ENCODE data around the gene NTN3. TPM values are rescaled to one million over a fixed set of nuclear protein-coding genes. Genes with fewer than 3 reads are reported as not detected.

NTN3 gene
- total RNA-seq, 1 donor from 2014 or later = 0.35 TPM

DNA sequence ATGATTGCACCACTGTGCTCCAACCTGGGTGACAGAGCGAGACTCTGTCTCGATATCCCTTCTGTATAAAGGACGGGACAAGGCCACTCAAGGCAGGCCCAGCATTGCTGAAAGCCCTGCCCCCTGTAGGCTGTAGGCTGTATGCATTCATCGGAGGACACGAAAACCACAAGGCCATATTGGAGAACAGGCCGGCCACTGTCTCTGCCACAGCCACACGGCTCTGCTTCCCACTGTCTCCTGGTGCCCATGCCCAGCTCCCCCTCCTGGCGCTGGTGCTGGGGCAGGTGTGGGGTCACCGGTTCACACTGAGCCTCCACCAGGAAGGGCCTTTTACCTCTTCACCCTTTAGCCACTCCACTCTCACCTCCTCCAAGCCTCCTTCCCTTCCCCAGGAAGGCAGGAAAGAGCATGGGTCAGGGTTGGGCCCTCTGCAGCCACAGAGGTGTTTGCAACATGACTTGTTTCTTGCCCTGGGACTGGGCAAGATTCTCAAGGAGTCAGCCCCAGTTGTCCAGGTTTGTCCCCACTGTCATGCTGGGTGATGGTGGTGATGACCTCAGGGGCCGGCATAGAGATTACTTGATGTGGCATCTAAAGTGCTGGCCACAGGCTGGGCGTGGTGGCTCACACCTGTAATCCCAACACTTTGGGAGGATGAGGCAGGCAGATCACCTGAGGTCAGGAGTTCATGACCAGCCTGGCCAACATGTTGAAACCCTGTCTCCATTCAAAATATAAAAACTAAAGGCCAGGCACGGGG lies 5.3 kb upstream of the NTN3 start:
- DNase-seq (ENCODE audit: extremely low read depth, low read depth, low spot score) = no peak

DNA sequence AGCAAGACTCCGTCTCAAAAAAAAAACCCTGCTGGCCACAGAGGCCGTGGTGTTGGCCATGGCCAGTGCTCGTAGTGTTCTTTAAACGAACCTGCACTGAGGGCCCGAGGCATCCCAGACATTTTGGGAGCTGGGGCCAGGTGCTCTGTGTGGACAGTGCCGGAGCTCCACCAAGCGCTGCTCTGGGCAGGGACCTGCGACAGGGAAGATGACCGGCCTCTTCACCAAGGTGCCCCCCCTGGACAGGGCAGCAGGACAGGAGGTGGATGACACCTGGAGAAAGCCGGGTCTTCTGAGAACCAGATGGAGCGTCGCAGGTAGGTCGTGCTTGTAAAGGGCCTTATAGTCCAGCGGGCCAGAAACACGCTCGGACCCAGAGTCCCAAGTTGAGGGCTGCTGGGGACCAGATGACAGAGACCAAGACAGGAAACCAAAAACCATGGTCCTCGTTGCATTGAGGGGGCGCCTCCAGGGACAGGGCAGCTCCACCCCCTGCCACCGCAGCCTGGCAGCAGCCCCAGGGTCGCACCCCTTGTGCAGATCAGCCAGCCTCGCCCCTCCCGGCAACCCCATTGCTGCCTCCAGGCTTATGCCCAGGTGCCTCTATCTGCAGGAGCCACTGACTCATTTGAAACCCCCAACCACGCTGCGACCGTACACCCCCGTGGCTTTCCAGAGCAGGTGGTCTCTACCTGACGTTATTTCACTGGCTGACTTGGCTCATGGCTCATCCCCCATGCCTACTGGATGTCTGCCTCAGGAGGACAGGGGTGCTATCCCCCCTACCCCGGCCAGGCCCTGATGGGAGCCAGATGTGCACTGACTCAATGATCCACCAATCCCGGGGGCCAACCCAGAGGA lies 4.2 kb upstream of the NTN3 start:
- DNase-seq (ENCODE audit: extremely low read depth, low read depth, low spot score) = no peak

DNA sequence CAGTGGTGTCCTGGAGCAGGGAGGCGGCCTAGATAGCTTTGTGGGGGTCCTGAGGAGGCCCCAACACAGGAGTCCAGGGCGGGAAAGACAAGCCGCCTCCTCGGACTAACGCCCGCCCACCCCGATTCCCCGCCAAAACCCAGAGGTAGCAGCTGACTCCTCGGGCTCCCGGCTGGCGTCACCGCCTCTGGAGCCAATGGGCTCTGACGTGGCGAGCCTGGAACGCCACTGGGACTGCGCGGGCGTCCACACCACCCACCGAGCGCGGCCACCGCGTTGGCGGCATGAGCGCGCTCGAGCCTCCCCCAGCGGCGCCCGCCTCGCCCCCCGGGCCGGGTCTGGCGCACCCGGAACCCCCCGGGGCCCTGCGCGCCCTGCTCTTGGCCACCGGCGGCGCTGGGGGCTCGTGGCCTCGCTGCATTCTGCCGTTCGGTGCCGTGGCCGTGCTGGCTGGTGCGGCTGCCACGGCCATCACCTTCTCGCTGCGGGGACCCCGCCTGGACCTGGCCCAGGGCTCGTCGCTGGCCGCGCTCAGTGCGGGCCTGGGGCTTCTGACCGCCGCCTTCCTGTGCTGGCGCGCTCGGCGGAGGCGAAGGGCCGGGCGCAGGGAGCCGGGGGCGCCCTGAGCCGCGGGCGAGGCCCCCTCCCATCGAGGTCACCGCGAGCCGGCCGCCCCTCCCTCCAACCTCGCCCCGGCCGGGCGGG lies 3.4 kb upstream of the NTN3 start:
- DNase-seq (ENCODE audit: extremely low read depth, low read depth, low spot score) = no peak

DNA sequence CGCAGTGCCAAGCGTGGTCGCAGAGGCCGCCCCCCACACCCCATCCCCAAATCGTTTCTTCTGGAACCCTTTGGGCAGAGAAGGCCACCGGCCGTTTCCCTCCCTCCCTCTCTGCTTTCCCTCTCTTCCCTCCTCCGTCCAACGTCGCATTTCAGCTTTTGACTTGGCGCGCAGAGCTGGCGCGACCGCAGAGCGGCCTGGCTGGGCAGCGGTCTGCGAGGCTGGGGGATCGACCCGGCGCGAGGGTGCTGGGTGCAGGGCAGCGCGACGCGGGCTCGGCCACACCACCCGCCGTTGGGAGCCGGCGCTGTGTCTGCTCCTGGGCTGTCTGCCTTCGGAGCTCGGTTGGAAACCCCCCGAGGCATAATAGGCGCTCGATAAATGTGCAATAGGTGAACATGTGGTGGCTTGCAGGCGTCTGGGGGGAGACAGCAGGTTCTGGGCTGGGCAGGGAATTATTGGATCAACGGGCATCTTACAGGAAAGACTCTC lies 2.8 kb upstream of the NTN3 start:
- DNase-seq (ENCODE audit: extremely low read depth, low read depth, low spot score) = no peak

DNA sequence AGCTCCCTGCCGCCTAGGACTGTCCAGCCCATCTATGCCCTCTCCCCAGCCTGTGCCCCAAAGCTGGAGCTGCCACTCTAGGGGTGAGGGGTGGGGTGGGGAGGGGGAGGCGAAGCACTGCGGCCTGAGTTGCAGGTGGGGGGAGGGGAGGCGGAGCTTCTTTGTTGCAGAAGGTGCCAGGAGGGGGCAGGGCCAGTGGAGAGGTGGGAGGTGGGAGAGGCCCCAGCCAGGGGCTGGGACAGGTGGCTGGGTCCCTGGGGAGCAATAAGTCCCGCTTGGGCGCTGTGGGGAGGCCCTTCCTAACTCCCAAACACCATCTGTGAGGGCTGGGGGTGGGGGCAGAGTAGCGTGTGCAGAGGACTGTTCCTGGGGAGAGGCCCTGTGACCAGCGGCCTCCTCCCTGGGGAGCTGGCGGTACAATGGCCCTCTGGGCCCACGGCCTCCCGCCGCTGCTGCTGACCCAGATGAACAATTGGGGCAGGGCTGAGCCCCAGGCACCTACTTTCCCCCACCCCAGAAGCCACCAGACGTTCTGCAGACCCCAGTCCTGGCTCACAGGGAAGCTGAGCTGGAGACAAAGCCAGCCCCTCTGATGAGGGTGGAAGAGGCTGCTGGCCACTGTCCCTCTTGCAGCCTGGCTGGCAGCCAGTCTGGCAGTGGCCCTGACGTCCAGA lies 2.2 kb upstream of the NTN3 start:
- DNase-seq (ENCODE audit: extremely low read depth, low read depth, low spot score) = no peak

DNA sequence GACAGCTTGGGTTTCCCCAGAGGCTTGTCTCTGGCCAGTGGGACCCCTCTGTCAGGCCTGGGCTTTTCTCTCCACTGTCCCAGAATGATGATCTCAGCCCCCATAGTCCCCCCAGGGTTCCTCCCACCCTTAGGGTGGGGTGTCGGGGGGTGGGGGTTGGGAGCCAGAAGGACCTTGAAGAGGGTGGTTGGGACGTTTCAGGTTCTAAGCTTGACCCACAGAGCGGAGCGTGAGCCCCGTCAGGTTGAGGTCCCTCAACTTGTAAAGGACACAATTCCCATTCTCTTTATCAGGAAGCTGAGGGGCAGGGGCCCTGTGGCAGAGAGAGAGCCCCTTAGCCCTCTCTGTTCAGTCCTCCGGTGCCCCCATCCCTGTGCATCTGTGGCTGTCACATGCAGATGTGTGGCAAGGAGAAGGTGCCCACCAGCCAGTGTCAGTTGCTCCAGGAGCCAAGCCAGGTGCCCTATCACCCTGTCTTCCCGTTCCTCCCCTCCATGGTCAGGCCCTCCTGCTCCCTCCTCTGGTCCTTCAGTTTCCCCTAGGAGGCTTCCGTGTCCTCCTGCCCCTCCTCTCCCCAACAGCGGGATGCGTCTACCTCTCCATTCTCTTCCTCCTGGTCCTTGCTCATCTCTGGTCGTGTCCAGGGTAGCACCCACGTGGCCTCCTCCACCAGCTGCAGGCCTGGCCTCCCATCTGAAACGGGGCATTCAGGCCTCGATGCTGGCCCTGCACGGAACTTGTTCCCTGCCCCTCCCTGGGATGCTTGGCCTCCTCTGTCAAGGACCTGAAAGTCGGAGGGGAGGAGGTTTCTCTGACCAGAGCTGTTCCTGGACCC lies 1.5 kb upstream of the NTN3 start:
- no peak for DNase-seq (ENCODE audit: extremely low read depth, low read depth, low spot score)

DNA sequence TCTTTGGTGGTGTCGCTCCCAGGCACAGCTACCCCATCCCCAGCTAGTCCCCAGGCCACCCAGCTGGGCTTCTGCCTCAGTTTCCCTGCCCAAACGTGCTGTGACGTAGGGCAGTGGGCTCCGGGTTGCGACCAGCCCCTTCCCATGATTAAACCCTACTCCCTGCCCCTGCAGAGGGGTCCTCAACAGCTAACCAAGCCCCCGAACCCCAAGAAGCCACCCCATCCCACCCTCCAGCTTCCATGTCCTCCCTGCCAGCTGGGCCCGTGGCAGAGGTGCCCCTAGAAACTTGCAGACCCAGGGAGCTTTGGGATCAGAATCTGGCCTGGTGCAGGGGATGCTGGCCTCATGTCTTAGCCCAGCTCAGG lies 879 bp upstream of the NTN3 start:
- no peak for DNase-seq (ENCODE audit: extremely low read depth, low read depth, low spot score)

DNA sequence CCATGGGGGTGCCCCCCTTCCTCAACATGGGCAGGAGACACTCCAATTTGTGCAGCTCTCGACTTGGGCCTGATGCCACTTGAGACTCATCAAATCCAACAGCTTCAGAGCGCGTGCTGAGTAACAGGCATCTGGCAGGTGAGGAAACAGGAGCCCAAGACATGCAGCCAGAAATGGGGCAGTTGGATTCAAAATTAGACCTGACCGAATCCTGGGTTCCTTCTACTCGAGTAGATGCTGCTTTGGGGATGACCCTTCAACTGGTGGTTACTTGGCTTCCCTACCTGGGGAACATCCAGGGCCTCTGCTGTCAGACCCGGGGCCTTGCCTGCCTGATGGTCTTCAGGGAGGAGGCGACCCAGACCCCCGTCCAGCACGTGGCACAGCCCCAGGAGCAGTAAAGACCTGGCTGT lies 488 bp upstream of the NTN3 start:
- no peak for DNase-seq (ENCODE audit: extremely low read depth, low read depth, low spot score)

DNA sequence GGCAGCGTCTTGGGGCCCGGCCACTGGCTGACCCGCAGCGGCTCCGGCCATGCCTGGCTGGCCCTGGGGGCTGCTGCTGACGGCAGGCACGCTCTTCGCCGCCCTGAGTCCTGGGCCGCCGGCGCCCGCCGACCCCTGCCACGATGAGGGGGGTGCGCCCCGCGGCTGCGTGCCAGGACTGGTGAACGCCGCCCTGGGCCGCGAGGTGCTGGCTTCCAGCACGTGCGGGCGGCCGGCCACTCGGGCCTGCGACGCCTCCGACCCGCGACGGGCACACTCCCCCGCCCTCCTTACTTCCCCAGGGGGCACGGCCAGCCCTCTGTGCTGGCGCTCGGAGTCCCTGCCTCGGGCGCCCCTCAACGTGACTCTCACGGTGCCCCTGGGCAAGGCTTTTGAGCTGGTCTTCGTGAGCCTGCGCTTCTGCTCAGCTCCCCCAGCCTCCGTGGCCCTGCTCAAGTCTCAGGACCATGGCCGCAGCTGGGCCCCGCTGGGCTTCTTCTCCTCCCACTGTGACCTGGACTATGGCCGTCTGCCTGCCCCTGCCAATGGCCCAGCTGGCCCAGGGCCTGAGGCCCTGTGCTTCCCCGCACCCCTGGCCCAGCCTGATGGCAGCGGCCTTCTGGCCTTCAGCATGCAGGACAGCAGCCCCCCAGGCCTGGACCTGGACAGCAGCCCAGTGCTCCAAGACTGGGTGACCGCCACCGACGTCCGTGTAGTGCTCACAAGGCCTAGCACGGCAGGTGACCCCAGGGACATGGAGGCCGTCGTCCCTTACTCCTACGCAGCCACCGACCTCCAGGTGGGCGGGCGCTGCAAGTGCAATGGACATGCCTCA lies 773 bp downstream of the NTN3 start:
- DNase-seq (ENCODE audit: extremely low read depth, low read depth, low spot score) = no peak

DNA sequence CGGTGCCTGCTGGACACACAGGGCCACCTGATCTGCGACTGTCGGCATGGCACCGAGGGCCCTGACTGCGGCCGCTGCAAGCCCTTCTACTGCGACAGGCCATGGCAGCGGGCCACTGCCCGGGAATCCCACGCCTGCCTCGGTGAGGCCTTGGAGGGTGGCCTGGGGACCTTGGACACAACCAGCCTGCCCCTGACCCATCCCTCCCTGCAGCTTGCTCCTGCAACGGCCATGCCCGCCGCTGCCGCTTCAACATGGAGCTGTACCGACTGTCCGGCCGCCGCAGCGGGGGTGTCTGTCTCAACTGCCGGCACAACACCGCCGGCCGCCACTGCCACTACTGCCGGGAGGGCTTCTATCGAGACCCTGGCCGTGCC lies 1.4 kb downstream of the NTN3 start:
- DNase-seq (ENCODE audit: extremely low read depth, low read depth, low spot score) = no peak

DNA sequence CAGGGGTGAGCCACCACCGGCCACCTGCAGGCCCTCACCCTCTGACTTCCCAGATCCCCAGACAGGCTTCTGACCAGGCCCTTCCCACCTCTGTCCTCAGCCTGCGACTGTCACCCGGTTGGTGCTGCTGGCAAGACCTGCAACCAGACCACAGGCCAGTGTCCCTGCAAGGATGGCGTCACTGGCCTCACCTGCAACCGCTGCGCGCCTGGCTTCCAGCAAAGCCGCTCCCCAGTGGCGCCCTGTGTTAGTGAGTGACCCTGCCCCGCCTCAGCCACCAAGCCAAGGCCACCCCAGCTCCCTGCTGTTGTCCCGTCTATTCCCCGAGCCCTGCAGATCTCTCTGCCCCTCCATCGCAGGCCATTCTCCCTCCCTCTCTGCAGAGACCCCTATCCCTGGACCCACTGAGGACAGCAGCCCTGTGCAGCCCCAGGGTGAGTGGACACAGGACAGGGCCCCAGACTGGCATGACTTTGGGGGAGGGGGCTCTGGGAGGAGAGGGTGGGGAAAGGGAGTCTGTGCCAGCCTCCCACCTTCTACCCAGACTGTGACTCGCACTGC lies 1.9 kb downstream of the NTN3 start:
- DNase-seq (ENCODE audit: extremely low read depth, low read depth, low spot score) = no peak

DNA sequence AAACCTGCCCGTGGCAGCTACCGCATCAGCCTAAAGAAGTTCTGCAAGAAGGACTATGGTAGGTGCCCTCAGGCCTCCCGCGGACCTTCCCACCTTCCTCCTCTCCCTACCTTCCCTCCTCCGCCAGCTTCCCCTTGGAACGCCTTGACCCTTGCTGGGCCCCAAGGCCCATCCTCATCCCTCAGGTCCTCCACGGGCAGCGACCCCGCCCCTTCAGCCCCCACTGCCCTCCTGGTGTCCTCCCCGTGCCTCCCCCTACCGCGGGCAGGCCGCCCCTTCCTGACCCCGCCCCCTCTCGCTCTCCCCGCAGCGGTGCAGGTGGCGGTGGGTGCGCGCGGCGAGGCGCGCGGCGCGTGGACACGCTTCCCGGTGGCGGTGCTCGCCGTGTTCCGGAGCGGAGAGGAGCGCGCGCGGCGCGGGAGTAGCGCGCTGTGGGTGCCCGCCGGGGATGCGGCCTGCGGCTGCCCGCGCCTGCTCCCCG lies 2.4 kb downstream of the NTN3 start:
- no peak for DNase-seq (ENCODE audit: extremely low read depth, low read depth, low spot score)

DNA sequence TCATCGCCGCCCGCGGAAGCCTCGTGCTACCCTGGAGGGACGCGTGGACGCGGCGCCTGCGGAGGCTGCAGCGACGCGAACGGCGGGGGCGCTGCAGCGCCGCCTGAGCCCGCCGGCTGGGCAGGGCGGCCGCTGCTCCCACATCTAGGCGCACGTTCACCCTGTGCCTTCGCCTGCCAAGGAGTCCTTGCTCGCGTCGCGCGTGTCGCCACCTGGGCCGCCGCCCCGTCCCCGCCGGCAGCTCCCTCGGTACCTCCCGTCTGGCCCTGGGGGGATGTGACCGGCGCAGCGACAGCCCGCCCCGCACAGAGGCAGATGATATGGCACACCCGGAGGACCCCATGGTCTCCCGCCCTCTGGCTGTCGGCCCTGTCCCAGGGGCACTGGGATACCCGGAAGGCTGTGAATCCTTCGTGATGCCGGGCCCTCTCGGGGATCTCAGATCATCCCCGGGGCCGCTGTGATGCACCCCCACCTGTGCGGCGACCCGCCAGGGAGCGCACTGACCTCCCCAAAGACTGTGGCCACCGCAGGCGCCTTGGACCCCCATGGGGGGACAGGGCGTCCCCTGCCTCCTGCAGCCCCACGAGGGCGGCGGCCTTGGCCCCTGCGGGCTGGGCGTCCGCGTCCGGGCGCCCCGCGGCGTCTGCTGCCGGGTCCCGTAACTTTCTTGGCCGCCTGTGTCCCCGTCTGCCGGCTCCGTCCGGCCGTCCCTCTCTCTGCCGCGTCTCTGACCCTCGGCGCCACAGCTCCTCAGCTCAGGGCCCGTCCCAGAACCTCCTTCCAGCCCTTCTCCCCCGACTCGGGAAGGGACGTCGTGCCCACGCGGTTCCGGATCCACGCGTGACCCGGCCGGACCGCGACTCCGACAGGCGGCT lies 3.1 kb downstream of the NTN3 start:
- no peak for DNase-seq (ENCODE audit: extremely low read depth, low read depth, low spot score)

DNA sequence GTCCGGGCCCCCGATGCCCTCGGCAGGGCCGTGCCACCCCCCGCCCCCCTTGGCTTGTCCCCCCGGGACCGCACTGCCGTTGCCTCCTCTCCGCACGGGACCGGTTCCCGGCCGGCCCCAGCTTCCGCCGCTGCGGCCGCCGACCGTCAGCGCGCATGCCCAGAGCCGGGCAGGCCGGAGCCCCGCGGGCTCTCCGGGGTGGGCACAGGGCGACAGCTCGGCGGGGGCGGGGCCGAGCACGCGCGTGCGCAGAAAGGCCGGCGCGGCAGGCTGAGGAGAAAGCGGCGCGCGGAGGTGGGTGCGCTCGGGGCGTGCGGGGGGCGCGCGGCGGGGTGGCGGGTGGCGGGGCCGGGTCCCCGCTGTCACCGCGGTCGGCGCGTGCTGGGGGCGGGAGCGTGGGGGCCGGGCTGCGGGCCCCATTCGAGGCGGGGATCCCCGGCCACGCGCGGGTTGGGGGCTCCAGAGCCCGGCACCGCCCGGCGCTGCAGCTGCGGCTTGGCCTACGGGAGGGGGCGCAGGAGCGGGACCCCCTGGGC lies 3.8 kb downstream of the NTN3 start, which contains the start of gene TBC1D24:
TSS of gene TBC1D24 (plus strand) at position 251 of the 536 bp plus-strand sequence. CDS start 21,022 bp downstream, outside the sequence.
- no peak for DNase-seq (ENCODE audit: extremely low read depth, low read depth, low spot score)

DNA sequence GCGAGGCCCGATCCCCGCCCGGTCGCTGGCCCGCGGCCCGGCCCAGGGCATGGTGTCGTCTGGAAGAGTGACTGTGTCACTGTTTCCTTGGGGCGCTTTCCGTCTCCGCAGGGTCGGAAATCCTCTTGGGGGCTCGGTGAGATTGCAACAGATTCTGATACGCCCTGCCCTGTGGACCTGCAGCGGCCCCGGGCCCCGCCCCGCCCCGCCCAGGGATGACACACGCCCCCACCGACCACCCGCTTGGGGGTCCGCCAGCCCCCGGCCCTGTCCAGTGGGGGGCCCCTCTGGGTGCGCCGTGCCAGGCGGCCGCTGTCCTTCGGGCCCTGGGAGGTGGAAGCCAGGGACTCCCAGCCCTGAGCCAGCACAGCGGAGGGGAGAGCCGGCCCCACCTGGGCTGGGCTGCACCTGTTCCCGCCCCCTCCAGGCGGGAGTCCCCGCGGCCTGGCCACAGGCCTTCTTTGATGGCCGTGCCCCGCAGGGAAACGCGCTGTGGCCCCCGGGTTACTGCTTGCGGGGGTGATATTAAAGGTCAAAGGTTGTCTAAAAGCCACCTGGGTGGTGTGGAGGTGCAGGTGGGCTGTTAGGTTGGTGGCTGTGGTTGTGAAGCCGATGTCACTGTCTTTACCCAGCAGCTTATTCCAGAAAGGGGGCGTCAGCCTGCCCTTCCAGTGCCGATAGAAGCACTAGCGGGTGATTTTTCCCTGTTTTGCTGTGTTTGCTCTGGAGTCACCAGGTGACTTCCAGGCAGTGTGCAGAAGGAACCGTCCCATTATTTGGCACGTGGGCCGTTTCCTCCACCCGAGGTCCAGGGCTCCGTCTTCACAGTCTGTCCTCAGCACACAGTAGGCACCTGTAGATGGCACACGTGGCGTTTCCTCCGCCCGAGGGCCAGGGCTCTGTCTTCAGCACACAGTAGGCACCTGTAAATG lies 4.6 kb downstream of the NTN3 start:
- DNase-seq (ENCODE audit: extremely low read depth, low read depth, low spot score) = no peak

DNA sequence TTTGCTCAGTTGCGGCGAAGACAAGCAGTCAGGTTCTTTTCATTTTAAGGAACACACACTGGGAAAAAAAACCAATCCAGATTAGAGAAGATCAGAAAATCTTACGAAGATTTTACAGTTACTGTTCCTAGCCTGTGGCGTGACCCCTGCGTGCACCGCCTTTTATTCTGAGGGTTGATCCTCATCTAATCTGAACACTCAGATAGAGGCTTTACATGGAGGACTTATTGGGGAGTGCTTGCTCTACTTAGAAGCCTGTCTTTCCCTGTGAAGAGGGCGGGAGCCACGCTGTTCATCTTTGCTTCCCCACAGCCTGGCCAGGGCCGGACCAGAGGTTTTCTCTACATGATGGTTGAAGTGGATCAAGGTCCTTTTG lies 5.2 kb downstream of the NTN3 start:
- no peak for DNase-seq (ENCODE audit: extremely low read depth, low read depth, low spot score)

Data from glomerular endothelial cell (primary cell).